ENCODE data around the gene PLXNA1.
A peak's percentile ranks its signal among the peaks of the same experiment; 100 is the strongest.

PLXNA1 gene

GRCh38 chr3:127003175-127003555 is 20.2 kb downstream of the PLXNA1 start:
- no peak for DNase-seq

DNA sequence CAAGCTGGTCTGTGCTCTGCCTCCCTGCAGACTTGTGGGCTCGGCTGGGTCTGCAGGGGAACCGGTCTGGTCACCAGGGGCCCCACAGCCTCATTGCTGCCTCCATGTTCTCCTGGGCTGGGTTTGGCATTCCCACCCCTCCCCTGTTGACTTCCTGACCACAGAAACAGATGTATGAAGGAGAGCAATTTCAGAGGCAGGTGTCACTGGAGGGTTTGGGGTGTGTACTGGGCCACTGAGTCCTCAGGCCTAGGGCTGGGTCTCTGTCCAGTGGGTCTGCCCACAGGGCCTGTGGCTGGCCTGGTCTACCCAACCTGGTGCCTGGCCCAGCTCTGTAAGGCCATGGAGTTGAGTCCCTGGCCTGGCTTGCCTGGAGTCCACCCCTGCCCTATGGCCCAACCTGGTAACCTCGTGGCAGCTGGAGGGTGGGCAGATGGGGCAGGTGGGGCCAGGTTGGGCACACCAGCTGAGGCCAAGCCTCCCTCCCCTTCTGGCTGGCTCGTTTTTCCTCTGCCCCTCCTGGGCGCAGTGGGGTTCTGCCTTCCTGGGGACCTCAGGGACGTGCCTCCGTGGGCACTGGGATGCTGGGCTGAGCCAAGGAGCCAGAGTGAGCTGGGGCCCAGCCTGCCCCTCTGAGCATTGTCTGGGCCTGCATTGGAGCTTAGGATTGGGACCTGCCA is 20.8 kb downstream of the PLXNA1 start:
- DNase-seq = no peak

DNA sequence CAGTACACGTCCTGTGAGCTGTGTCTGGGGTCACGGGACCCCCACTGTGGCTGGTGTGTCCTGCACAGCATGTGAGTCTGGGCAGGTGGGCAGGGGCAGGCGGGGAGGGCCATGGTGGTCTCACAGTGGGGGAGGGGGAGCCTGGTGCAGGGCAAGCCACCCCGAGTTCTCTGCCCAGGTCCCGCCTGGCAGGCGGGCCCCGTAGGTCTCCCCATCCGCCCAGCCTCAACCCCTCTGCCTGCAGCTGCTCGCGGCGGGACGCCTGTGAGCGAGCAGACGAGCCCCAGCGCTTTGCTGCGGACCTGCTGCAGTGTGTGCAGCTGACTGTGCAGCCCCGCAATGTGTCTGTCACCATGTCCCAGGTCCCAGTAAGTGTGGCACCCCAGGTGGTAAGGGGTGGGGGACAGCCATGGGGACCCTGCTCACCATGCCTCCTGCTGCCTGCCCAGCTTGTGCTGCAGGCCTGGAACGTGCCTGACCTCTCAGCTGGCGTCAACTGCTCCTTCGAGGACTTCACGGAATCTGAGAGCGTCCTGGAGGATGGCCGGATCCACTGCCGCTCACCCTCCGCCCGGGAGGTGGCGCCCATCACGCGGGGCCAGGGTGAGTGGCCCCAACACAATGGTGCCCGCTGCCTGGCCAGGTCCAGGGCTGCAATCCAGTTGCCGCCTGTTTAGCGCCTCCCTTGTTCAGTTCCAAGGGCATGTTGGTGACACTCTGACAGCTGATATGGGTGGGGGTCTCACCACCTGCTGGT is 21.9 kb downstream of the PLXNA1 start:
- no peak for DNase-seq

DNA sequence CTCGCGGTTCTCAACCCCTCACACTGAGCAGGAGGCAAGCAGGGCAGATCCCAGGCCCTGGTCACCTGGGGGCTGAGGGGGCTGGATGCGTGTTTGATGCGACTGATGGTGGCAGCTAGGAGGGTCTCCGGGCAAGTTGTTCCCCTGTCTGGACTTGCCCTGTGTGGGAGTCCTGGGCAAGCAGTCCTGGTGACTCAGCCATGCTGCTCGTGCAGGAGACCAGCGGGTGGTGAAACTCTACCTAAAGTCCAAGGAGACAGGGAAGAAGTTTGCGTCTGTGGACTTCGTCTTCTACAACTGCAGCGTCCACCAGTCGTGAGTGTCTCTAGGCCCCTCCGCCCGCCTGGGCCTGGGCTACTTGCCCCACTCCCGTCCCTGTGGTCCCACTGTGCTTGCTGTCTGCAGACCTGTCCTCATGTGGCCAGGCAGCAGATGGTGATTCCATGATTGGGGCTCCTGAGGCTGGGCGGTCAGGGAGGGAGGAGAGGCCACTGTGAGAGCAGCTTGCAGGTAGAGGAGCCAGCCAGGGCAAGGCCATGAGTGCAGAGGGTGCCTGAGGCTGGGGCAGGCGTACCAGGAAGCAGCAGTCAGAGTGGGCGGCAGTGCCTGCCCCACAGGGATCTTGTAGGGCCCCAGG is 23.1 kb downstream of the PLXNA1 start:
- no peak for DNase-seq

DNA sequence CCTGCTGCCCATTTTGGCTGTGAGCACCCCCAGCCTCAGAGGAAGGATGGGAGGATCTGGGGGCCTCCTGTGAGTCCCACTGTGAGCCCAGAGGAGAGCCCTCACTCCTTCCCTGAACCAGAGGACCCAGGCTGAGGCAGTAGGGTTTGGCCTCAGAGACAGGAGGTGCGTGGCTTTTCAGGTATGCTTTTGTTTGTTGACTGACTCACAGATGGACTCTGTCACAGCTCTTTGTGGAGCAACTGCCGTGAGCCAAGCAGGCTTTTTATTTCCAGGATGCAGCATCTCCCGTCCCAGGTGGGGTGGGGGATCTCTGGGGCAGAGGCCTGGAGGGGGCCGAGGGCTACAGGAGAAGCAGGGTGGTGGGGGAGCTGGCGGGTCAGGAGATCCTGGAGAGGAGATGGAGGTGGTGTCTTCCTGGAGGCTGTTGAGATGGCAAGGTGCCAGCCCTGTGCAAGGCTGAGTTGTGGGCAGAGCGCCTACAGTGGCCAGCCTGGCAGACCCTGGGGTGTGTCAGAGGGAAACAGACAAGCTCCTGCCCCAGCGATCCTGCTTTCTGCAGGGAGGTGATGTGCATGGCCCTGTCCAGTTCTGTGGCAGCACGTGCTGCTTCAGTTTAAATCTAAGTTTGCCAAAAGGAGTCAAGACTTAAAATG is 24.0 kb downstream of the PLXNA1 start:
- no peak for DNase-seq

DNA sequence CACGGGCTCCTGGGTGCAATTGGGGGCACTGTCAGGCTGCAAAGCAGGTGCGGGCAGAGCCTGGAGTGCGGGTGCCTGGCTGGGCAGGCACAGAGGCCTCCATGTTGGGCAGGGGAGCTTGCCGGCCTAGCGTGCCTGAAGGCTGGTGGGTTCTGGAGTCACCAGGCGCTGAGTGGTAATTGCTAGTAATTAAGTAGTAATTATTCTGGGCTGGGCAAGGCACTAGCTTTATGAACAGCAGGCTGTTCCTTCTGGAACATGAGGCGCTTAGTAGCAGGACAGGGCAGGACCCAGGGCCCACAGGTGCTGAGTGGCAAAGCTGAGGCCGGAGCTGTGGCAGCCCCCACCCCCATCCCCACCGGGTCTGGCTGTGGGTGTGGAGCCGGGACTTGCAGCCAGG is 25.3 kb downstream of the PLXNA1 start:
- DNase-seq = no peak

DNA sequence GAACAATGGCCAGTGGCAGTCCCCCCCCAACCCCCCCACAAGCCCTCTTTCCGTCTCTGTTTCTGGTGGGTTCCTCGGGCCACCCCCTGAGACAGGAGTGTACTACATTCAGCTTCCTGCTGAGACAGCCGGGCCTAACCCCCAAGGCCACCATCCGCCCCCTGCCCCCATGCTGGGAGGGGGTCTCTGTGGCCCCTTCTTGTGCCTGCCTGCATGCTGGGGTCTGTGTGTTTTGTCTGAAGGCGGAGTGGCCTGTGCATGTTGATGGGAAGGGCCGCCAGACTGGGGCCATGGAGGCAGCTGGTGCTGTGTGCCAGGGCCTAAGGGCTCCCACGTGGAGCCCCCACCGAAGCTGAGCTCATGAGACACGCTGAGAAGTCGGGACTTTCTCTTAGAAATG is 26.6 kb downstream of the PLXNA1 start:
- no peak for DNase-seq

GRCh38 chr3:127011270-127011992 is 28.5 kb downstream of the PLXNA1 start:
- no peak for DNase-seq

DNA sequence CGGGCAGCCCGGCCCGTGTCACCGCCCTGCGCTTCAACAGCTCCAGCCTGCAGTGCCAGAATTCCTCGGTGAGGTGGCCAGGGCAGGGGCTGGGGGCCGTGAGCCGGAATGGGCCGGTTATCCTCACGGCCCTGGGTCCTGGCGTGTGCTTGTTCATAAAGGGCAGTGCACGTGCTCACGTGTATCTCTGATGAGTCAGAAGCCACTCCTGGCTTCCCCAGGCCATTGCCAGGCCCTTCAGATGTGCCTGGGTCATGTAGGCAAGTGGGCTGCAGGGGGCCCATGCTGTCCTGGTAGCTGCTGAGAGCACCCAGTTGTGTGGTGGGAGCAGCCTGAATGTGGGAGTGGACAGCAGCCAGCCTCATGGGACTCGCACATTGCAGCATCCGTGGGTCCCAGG is 29.2 kb downstream of the PLXNA1 start:
- no peak for DNase-seq

DNA sequence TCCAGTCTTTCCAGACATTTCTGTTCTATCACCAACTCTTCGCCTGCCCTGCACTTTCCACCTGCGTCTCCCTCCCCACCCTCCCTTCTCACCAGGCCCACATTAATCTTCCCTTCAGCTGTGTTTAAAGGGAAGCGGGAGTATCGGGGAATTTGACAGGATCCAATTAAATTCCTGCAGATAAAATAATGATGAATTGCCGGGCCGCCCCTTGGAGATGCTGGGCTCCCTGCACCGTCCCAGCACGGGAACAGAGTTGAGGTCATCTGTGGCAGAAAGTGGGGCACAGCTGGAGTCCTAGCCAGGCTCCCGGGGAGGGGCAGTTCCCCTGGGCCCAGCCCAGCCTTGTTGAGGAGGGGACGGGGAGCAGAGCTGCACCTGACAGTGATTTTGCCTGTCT is 30.3 kb downstream of the PLXNA1 start:
- no peak for DNase-seq

- no peak for DNase-seq
These were observed 31.0 kb downstream of the PLXNA1 start for GRCh38 chr3:127013758-127014535.

DNA sequence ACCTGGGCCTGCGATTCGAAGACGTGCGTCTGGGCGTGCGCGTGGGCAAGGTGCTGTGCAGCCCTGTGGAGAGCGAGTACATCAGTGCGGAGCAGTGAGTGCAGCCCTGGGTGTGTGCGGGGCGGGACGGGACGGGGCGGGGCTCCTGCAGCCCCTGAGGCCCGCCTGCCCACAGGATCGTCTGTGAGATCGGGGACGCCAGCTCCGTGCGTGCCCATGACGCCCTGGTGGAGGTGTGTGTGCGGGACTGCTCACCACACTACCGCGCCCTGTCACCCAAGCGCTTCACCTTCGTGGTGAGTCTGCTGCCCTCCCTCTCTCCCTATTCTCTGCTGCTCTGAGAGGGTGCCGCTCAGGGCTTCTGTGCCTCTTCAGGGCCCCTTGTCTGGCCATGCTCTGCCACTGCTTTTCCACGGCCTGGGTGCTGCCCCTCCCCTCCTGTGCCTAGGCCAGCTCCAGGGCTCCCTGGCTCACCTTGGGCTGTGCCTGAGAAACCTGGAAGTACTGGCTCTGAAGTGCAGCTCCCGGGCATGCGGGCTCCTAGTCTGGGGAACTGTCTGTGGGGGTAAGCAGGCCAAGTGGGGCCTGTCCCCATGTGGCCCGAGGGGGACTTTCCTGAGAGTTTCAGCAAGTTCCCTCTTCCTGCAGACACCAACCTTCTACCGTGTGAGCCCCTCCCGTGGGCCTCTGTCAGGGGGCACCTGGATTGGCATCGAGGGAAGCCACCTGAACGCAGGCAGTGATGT is 31.8 kb downstream of the PLXNA1 start:
- DNase-seq = no peak

DNA sequence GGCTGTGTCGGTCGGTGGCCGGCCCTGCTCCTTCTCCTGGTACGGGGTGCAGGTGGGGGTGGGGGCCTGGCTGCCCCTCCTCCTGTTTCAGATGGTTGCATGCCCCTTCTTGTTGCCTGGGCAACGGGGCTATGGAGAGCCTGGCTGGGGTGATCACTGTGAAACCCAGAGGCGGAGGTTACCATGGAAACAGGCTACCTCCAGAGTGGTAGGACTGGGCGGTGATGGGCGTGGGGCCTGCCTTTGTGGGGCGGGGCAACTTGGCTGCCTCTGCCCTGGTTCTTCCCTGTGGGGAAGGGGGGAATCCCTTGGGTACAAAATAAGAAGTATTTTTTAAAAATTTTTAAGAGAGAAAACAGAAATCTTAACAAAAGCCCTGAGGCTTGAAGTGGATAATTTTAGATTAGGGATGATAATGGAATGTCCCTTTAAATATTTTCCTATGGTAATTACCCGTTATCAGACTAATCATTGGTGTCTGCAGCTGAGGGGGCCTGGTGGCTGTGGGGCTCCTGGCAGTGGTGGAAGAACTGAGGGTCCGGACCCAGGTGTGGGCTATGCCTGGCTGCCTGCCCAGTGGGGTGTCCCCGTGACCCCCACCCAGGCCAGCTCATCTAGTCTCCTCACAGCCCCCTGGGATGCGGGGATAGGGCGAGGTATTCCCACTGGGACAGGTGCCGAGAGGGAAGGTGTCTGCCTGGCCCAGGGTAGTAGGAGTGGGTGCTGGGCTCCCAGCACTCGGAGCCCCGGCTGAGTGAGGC is 32.5 kb downstream of the PLXNA1 start:
- peak; percentile 23 for DNase-seq

GRCh38 chr3:127016043-127016343 is 33.1 kb downstream of the PLXNA1 start:
- no peak for DNase-seq

GRCh38 chr3:127016461-127016860 is 33.5 kb downstream of the PLXNA1 start:
- no peak for DNase-seq

GRCh38 chr3:127017229-127017628 is 34.3 kb downstream of the PLXNA1 start:
- no peak for DNase-seq

- DNase-seq = no peak
These were observed 34.9 kb downstream of the PLXNA1 start for GRCh38 chr3:127017781-127018180.

DNA sequence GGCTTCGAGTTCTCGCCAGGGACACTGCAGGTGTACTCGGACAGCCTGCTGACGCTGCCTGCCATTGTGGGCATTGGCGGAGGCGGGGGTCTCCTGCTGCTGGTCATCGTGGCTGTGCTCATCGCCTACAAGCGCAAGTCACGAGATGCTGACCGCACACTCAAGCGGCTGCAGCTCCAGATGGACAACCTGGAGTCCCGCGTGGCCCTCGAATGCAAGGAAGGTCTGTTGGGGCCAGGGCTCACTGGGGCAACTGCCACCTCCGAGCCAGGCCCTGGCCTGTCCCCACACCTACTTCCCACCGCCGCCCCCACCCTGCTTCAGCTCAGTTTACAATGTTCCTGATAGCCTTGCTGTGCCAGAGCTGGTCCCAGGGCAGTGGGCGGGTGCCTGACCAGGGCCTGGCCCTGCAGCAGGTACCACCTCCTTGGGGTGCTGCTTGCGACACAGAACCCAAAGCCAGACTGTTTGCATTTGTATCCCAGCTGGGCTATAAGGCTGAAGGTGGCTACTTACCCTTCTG is 35.5 kb downstream of the PLXNA1 start:
- no peak for DNase-seq

DNA sequence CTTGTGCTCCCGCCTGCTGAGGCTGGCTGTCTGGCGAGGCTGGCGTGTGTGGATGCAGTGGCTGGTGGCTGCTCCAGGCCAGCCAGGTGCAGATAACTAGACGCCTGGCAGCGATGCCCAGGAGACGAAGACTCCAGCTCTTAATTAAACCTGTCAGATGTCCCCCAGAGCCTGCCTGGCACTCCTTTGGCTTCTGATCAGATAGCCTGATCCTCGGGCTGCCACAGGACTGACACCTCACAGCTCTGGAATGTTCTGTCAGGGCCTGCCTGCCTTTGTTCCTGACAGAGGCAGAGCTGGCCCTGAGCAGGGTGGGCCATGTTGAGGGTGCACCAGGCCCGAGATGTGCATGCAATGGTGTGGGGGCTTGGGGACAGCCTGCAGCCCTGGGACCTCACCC is 36.5 kb downstream of the PLXNA1 start:
- DNase-seq = no peak

DNA sequence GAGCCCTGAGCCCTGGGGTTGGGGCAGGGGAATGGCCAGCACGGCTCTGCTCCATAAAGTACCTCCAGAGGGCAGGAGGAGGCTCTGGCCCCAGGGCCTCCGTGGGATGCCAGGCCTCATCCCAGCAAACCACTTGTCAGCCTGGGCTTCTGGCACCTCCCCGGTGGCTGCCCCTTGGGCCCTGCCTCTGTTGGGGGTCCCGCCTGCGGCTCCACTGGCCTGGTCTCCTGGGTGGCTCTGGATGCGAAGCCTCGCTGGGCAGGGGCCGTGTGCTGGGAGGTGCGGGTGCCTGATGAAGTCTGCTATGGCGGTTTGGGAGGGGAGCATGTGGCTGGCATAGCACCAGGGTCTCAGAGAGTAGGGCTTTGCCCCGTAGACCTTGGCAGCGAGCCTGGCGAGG is 37.6 kb downstream of the PLXNA1 start:
- DNase-seq = no peak

DNA sequence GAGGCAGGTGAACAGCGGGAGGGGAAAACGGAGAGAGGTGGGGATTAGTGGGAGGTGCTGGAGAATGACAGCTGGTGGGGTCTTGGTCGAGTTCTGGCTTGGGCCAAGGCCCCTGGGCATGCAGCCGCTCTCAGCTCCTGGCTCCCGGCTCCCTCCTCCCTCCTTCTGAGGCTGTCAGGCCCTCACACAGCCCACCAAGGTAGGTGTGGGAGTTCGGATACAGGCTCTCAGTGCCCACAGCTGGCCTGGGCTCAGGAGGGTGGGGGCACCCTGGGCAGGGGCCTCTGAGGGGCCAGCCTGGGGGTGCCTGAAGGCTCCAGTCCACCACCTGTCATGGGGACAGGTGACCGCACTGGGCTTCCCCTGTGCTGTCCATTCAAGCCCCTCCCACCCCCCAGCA is 39.9 kb downstream of the PLXNA1 start:
- DNase-seq = no peak

All from stimulated activated CD4-positive, alpha-beta T cell treated with anti-CD3 and anti-CD28 coated beads, Interleukin-15, amount 100 ng/mL, for 24 hours (primary cell).